Measurements from ENCODE around the gene CD55.

Gene CD55

GRCh38 chr1:207335138-207335537, 13.7 kb downstream of the CD55 start:
- Histone ChIP-seq H3K27me3 (ENCODE audit: control insufficient read depth in 5 of 5, insufficient read depth in 4 of 5, low read length in 5 of 5) (no peaks in the 10 kb centered on the region), H3K36me3 (ENCODE audit: control insufficient read depth in 5 of 5, insufficient read depth in 5 of 5, low read length in 5 of 5) (peaks cover 22 to 60% (median 34%) of the 10 kb centered on the region in 5 donors), H3K9ac (ENCODE audit: low read length in 5 of 5) (no peak overlapping the region), H3K4me1 (ENCODE audit: control insufficient read depth in 5 of 5, insufficient read depth in 5 of 5, low read length in 5 of 5) (peaks cover 0 to 2% (median 0%) of the 10 kb centered on the region in 5 donors), H3K9me3 (ENCODE audit: control insufficient read depth in 5 of 5, low read length in 5 of 5) (peaks cover 0 to 2% (median 0%) of the 10 kb centered on the region in 5 donors), H3K4me3 (ENCODE audit: low read depth in 1 of 5, low read length in 5 of 5) (no peak overlapping the region), H3K27ac (ENCODE audit: low read depth, low read length) (no peak overlapping the region)

- Histone ChIP-seq H3K27ac (ENCODE audit: low read depth, low read length) (peak overlapping the region; percentile 13), H3K4me1 (ENCODE audit: control insufficient read depth in 5 of 5, insufficient read depth in 5 of 5, low read length in 5 of 5) (peaks cover 0 to 2% (median 0%) of the 10 kb centered on the region in 5 donors), H3K9me3 (ENCODE audit: control insufficient read depth in 5 of 5, low read length in 5 of 5) (peaks cover 0 to 2% (median 0%) of the 10 kb centered on the region in 5 donors), H3K9ac (ENCODE audit: low read length in 5 of 5) (no peak overlapping the region), H3K36me3 (ENCODE audit: control insufficient read depth in 5 of 5, insufficient read depth in 5 of 5, low read length in 5 of 5) (peaks cover 24 to 56% (median 38%) of the 10 kb centered on the region in 5 donors), H3K27me3 (ENCODE audit: control insufficient read depth in 5 of 5, insufficient read depth in 4 of 5, low read length in 5 of 5) (no peaks in the 10 kb centered on the region), H3K4me3 (ENCODE audit: low read depth in 1 of 5, low read length in 5 of 5) (no peak overlapping the region)
Measured at GRCh38 chr1:207335695-207336363, 14.4 kb downstream of the CD55 start.

DNA sequence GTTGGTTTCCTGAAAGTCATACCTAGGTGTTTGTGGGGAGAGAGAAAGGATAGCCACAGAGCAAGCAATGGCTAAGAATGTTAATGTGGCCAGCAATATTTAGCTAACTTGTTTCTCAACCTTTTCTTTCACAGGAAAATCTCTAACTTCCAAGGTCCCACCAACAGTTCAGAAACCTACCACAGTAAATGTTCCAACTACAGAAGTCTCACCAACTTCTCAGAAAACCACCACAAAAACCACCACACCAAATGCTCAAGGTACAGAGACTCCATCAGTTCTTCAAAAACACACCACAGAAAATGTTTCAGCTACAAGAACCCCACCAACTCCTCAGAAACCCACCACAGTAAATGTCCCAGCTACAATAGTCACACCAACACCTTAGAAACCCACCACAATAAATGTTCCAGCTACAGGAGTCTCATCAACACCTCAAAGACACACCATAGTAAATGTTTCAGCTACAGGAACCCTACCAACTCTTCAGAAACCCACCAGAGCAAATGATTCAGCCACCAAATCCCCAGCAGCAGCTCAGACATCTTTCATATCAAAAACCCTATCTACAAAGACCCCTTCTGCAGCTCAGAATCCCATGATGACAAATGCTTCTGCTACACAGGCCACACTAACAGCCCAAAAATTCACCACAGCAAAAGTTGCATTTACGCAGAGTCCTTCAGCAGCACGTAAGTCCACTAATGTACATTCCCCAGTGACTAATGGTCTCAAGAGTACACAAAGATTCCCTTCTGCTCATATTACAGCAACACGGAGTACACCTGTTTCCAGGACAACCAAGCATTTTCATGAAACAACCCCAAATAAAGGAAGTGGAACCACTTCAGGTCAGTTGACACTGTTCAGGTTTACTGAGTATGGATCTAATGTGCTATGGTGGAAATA, 15.3 kb downstream of the CD55 start:
- Histone ChIP-seq H3K27ac (ENCODE audit: low read depth, low read length) (no peak overlapping the region), H3K9me3 (ENCODE audit: control insufficient read depth in 5 of 5, low read length in 5 of 5) (peaks cover 0 to 2% (median 0%) of the 10 kb centered on the region in 5 donors), H3K36me3 (ENCODE audit: control insufficient read depth in 5 of 5, insufficient read depth in 5 of 5, low read length in 5 of 5) (peaks cover 24 to 50% (median 32%) of the 10 kb centered on the region in 5 donors), H3K4me1 (ENCODE audit: control insufficient read depth in 5 of 5, insufficient read depth in 5 of 5, low read length in 5 of 5) (peaks cover 0 to 2% (median 0%) of the 10 kb centered on the region in 5 donors), H3K9ac (ENCODE audit: low read length in 5 of 5) (no peak overlapping the region), H3K27me3 (ENCODE audit: control insufficient read depth in 5 of 5, insufficient read depth in 4 of 5, low read length in 5 of 5) (no peaks in the 10 kb centered on the region), H3K4me3 (ENCODE audit: low read depth in 1 of 5, low read length in 5 of 5) (no peak overlapping the region)

DNA sequence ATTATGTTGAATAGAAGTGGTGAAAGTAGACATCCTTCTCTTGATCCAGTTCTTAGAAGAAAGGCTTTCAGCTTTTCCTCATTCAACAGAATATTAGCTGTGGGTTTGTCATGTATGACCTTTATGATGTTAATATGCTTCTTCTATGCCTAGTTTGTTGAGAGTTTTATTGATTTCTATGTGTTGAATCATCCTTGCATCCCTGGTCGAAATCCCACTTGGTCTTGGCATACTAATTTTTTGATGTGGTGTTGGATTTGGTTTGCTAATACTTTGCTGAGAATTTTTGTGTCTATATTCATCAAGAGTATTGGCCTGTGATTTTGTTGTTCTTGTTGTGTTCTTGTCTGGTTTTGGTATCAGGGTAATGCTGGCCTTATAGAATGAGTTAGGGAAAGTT, 20.9 kb downstream of the CD55 start:
- Histone ChIP-seq H3K27ac (ENCODE audit: low read depth, low read length) (no peak overlapping the region), H3K4me3 (ENCODE audit: low read depth in 1 of 5, low read length in 5 of 5) (no peak overlapping the region), H3K4me1 (ENCODE audit: control insufficient read depth in 5 of 5, insufficient read depth in 5 of 5, low read length in 5 of 5) (peaks cover 0 to 11% (median 5%) of the 10 kb centered on the region in 5 donors), H3K9ac (ENCODE audit: low read length in 5 of 5) (no peak overlapping the region), H3K9me3 (ENCODE audit: control insufficient read depth in 5 of 5, low read length in 5 of 5) (no peaks in the 10 kb centered on the region), H3K36me3 (ENCODE audit: control insufficient read depth in 5 of 5, insufficient read depth in 5 of 5, low read length in 5 of 5) (peaks cover 21 to 35% (median 27%) of the 10 kb centered on the region in 5 donors), H3K27me3 (ENCODE audit: control insufficient read depth in 5 of 5, insufficient read depth in 4 of 5, low read length in 5 of 5) (no peaks in the 10 kb centered on the region)

DNA sequence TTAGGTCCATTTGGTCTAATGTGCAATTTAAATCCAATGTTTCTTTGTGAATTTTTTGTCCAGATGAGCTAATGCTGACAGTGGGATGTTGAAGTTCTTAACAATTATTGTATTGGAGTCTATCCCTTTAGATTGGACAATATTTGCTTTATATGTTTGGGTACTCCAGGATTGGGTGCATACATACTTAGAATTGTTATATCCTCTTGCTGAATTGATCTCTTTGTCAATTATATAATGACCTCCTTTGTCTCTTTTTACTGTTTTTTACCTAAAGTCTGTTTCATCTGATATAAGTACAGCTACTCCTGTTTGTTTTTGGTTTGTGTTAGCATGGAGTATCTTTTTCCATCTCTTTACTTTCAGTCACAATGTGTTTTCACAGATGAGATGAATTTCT, 22.2 kb downstream of the CD55 start:
- Histone ChIP-seq H3K4me1 (ENCODE audit: control insufficient read depth in 5 of 5, insufficient read depth in 5 of 5, low read length in 5 of 5) (peaks cover 0 to 11% (median 5%) of the 10 kb centered on the region in 5 donors), H3K36me3 (ENCODE audit: control insufficient read depth in 5 of 5, insufficient read depth in 5 of 5, low read length in 5 of 5) (peaks cover 27 to 36% (median 31%) of the 10 kb centered on the region in 5 donors), H3K27ac (ENCODE audit: low read depth, low read length) (no peak overlapping the region), H3K9me3 (ENCODE audit: control insufficient read depth in 5 of 5, low read length in 5 of 5) (peaks cover 0 to under 1% (median 0%) of the 10 kb centered on the region in 5 donors), H3K9ac (ENCODE audit: low read length in 5 of 5) (no peak overlapping the region), H3K27me3 (ENCODE audit: control insufficient read depth in 5 of 5, insufficient read depth in 4 of 5, low read length in 5 of 5) (no peaks in the 10 kb centered on the region), H3K4me3 (ENCODE audit: low read depth in 1 of 5, low read length in 5 of 5) (no peak overlapping the region)

DNA sequence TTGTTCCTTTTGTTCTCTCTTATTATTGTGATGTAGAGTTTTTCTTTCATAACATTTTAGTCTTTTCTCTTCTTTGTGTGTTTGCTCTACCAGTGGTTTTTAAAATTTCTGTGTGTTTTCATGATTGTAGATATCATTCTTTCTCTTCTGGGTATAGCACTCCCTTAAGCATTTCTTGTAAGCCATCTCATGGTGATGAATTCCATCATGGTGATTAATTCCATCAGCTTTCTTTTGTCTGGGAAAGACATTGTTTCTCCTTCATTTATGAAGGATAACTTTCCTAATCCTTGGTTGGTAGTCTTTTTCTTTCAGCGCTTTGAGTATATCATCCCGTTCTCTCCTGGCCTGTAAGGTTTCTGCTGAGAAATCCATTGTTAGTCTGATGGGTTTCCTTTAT, 22.7 kb downstream of the CD55 start:
- peaks cover 0 to 3% (median 0%) of the 10 kb centered on the region in 5 donors for H3K9me3 ChIP-seq (ENCODE audit: control insufficient read depth in 5 of 5, low read length in 5 of 5)
- H3K4me3 ChIP-seq (ENCODE audit: low read depth in 1 of 5, low read length in 5 of 5): no peak overlapping the region
- no peak overlapping the region for H3K27ac ChIP-seq (ENCODE audit: low read depth, low read length)
- H3K36me3 ChIP-seq (ENCODE audit: control insufficient read depth in 5 of 5, insufficient read depth in 5 of 5, low read length in 5 of 5): peaks cover 27 to 36% (median 28%) of the 10 kb centered on the region in 5 donors
- H3K27me3 ChIP-seq (ENCODE audit: control insufficient read depth in 5 of 5, insufficient read depth in 4 of 5, low read length in 5 of 5): no peaks in the 10 kb centered on the region
- H3K4me1 ChIP-seq (ENCODE audit: control insufficient read depth in 5 of 5, insufficient read depth in 5 of 5, low read length in 5 of 5): peaks cover 0 to 11% (median 5%) of the 10 kb centered on the region in 5 donors
- no peak overlapping the region for H3K9ac ChIP-seq (ENCODE audit: low read length in 5 of 5)

DNA sequence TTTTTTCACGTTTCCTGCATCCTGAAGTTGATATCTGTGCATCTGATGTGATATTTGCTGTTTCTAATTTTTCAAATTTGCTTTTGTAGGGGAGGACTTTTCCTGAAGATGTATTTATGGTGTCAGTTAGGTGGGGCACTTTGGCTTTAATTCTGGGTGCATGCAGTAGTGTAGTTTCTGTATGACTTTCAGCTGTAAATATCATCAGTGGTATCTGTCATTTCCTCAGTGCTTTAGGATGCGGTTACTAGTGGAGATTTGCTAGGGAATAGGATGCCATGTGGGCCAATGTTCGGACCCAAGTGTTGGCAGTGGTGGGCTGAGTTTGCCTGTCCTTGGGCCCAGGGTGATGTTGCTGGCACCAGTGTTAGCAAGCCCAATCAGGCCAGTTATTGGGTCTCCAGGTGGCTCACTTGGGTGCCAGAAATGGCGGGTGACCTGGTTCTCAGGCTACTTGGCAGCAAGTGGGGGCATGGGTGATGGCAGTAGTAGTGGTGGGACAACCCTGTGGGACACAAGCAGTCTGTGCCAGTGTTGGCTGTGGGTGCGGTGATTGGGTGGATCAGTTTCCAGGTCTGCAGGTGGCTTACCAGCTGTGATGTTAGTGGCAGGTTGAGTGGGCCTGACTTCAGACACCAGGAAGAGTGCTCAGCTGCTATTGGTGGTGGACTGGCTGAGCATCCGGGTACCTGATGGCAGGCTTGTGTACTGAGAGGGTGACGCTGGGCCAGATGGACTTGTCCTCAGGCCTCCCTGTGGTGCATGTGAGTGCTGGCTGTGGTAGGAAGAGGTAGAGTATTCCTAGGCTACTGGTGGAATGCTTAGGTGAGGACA, 24.4 kb downstream of the CD55 start:
- Histone ChIP-seq H3K27me3 (ENCODE audit: control insufficient read depth in 5 of 5, insufficient read depth in 4 of 5, low read length in 5 of 5) (no peaks in the 10 kb centered on the region), H3K4me3 (ENCODE audit: low read depth in 1 of 5, low read length in 5 of 5) (no peak overlapping the region), H3K36me3 (ENCODE audit: control insufficient read depth in 5 of 5, insufficient read depth in 5 of 5, low read length in 5 of 5) (peaks cover 22 to 25% (median 24%) of the 10 kb centered on the region in 5 donors), H3K9ac (ENCODE audit: low read length in 5 of 5) (no peak overlapping the region), H3K4me1 (ENCODE audit: control insufficient read depth in 5 of 5, insufficient read depth in 5 of 5, low read length in 5 of 5) (peaks cover 0 to 11% (median 5%) of the 10 kb centered on the region in 5 donors), H3K27ac (ENCODE audit: low read depth, low read length) (no peak overlapping the region), H3K9me3 (ENCODE audit: control insufficient read depth in 5 of 5, low read length in 5 of 5) (peaks cover 0 to 3% (median 0%) of the 10 kb centered on the region in 5 donors)

GRCh38 chr1:207346513-207346912, 25.0 kb downstream of the CD55 start:
- peaks cover 0 to 11% (median 5%) of the 10 kb centered on the region in 5 donors for H3K4me1 ChIP-seq (ENCODE audit: control insufficient read depth in 5 of 5, insufficient read depth in 5 of 5, low read length in 5 of 5)
- peaks cover 0 to 3% (median 0%) of the 10 kb centered on the region in 5 donors for H3K9me3 ChIP-seq (ENCODE audit: control insufficient read depth in 5 of 5, low read length in 5 of 5)
- H3K9ac ChIP-seq (ENCODE audit: low read length in 5 of 5): no peak overlapping the region
- H3K36me3 ChIP-seq (ENCODE audit: control insufficient read depth in 5 of 5, insufficient read depth in 5 of 5, low read length in 5 of 5): peaks cover 20 to 25% (median 22%) of the 10 kb centered on the region in 5 donors
- no peak overlapping the region for H3K4me3 ChIP-seq (ENCODE audit: low read depth in 1 of 5, low read length in 5 of 5)
- H3K27me3 ChIP-seq (ENCODE audit: control insufficient read depth in 5 of 5, insufficient read depth in 4 of 5, low read length in 5 of 5): no peaks in the 10 kb centered on the region
- no peak overlapping the region for H3K27ac ChIP-seq (ENCODE audit: low read depth, low read length)

- H3K27ac ChIP-seq (ENCODE audit: low read depth, low read length): no peak overlapping the region
- H3K4me3 ChIP-seq (ENCODE audit: low read depth in 1 of 5, low read length in 5 of 5): no peak overlapping the region
- peaks cover 0 to 3% (median 0%) of the 10 kb centered on the region in 5 donors for H3K9me3 ChIP-seq (ENCODE audit: control insufficient read depth in 5 of 5, low read length in 5 of 5)
- H3K4me1 ChIP-seq (ENCODE audit: control insufficient read depth in 5 of 5, insufficient read depth in 5 of 5, low read length in 5 of 5): peaks cover 0 to 9% (median 5%) of the 10 kb centered on the region in 5 donors
- no peaks in the 10 kb centered on the region for H3K27me3 ChIP-seq (ENCODE audit: control insufficient read depth in 5 of 5, insufficient read depth in 4 of 5, low read length in 5 of 5)
- peaks cover 20 to 26% (median 23%) of the 10 kb centered on the region in 5 donors for H3K36me3 ChIP-seq (ENCODE audit: control insufficient read depth in 5 of 5, insufficient read depth in 5 of 5, low read length in 5 of 5)
- no peak overlapping the region for H3K9ac ChIP-seq (ENCODE audit: low read length in 5 of 5)
Measured at GRCh38 chr1:207349979-207350378, 28.5 kb downstream of the CD55 start.

Data from subcutaneous abdominal adipose tissue (tissue), 5 donors.